Esophagus muscularis mucosa (tissue), 4 donors: ENCODE data around the gene SEMA5A.

Experiments used
- CTCF ChIP-seq, 3 experiments: fragments of 200-600 bp in 2 of 3; fragments of 450-650 bp in 1 of 3; sonication (generic) in 2 of 3; IDR thresholded peaks; one replicate each; pipeline ENCODE4 v1.5.1; 2017 to 2019; ENCODE audit warnings: antibody characterized with exemption in 3 of 3, mild to moderate bottlenecking in 2 of 3, moderate library complexity in 1 of 3
- EP300 ChIP-seq: sonication (generic); formaldehyde crosslinking; IDR thresholded peaks from one replicate; pipeline ENCODE4 v1.6.1; 2017; ENCODE audit warnings: antibody characterized with exemption
- POLR2A ChIP-seq: fragments of 450-650 bp; IDR thresholded peaks from one replicate; pipeline ENCODE4 v1.6.1; 2017; ENCODE audit warnings: antibody characterized with exemption, moderate library complexity, mild to moderate bottlenecking, low read depth
- POLR2AphosphoS5 ChIP-seq, 2 donors: sonication (generic); formaldehyde crosslinking; IDR thresholded peaks; one replicate each; pipeline ENCODE4 v1.6.1; 2017; ENCODE audit warnings: antibody characterized with exemption in 2 of 2

GRCh38 chr5:9091896-9092662, 453.8 kb downstream of the SEMA5A start:
- TF ChIP-seq CTCF (IDR thresholded peaks at IDR 0.05) (no peak), POLR2A (no peak), POLR2AphosphoS5 (IDR thresholded peaks at IDR 0.05) (no peak), EP300 (no peak)
